ENCODE measurements around the gene CYS1. TPM values are rescaled to one million over a fixed set of nuclear protein-coding genes. Genes with fewer than 3 reads are reported as not detected.

The CYS1 gene
- total and polyA plus RNA-seq, 2 of the 8 experiments (the other 6 are each of a cell fraction or from before 2014, with no cell fraction given) = 0.09 to 0.13 TPM

GRCh38 chr2:10073706-10074105 is 6.5 kb downstream of the CYS1 start:
- no peak overlapping the region for H3K56ac ChIP-seq (replicated peaks; ENCODE audit: insufficient read length, low read depth, low read length)
- no peak overlapping the region; the same call in 1 of the 2 replicates for H4K8ac ChIP-seq (ENCODE audit: extremely low read depth, insufficient read depth, low read length)
- no peak overlapping the region for H3K4me2 ChIP-seq (ENCODE audit: insufficient read depth in 1 of 2, low read depth in 2 of 2, low read length in 2 of 2)
- ChIA-PET POLR2A (ENCODE audit: partially characterized antibody) (interaction anchor here (0.9 to 1.1 kb wide), 3 partner anchors 18 to 48 kb away, joined by 3 to 4 read pairs (median 4); no protein-coding TSS in a partner anchor), CTCF (ENCODE audit: partially characterized antibody) (interaction anchor here (0.6 to 20.0 kb wide), 15 partner anchors 10 to 361 kb away, joined by 3 to 429 read pairs (median 6); no protein-coding TSS in a partner anchor)
- H3K9me3 ChIP-seq (ENCODE audit: insufficient read depth in 2 of 2, low read depth in 1 of 2, low read length in 1 of 2) = no peaks in the 10 kb centered on the region
- H3K4me3 ChIP-seq (ENCODE audit: extremely low read depth in 1 of 4, insufficient read depth in 2 of 4, low read depth in 3 of 4, low read length in 4 of 4) = no peak overlapping the region
- no peak overlapping the region for H3K23ac ChIP-seq (ENCODE audit: insufficient read length)
- no peaks in the 10 kb centered on the region for H3K79me2 ChIP-seq (ENCODE audit: control insufficient read depth in 1 of 2, insufficient read depth in 2 of 2, low read length in 2 of 2)
- FAIRE-seq (no peak), DNase-seq (ENCODE audit: low read depth in 1 of 2, low spot score in 2 of 2) (no peak)
- H3K27ac ChIP-seq (ENCODE audit: low read depth, low read length) = no peak overlapping the region
- 90% methylated on average over 8 of the region's 8 CpGs; no CpG with 5 or more reads in 1 of the 2 experiments for WGBS, 2 experiments (ENCODE audit: extremely low coverage in 1 of 2, insufficient coverage in 1 of 2, insufficient read length in 1 of 2, insufficient replicate concordance in 2 of 2, low coverage in 1 of 2, low lambda C conversion rate in 2 of 2, missing lambda C conversion rate in 1 of 2)
- no peak overlapping the region for H3K14ac ChIP-seq (ENCODE audit: insufficient read length)
- H2BK12ac ChIP-seq (ENCODE audit: low read depth, low read length) = no peak overlapping the region
- H2BK5ac ChIP-seq (ENCODE audit: low read depth, low read length) = no peak overlapping the region
- H3K4ac ChIP-seq (replicated peaks; ENCODE audit: insufficient read length, low read depth, low read length) = no peak overlapping the region
- H4K5ac ChIP-seq (ENCODE audit: insufficient read length, low read depth, low read length) = no peak overlapping the region
- H4K20me1 ChIP-seq (replicated peaks in 1 of 2; ENCODE audit: control insufficient read depth in 1 of 2, insufficient read depth in 2 of 2, low read length in 2 of 2) = no peaks in the 10 kb centered on the region
- no peak overlapping the region; a peak in 1 of 7 replicates for H3K9ac ChIP-seq (replicated peaks in 1 of 4; ENCODE audit: extremely low read depth in 1 of 4, low read depth in 3 of 4, low read length in 3 of 4)
- H2AFZ ChIP-seq (ENCODE audit: low read length) = no peak overlapping the region
- no peak overlapping the region for H2BK120ac ChIP-seq (replicated peaks; ENCODE audit: low read depth, low read length)
- no peak overlapping the region for H2BK15ac ChIP-seq (ENCODE audit: low read length)
- H3K4me1 ChIP-seq (replicated peaks in 1 of 4; ENCODE audit: control insufficient read depth in 3 of 4, insufficient read depth in 4 of 4, low read length in 3 of 4) = peaks cover under 1 to 14% (median 7%) of the 10 kb centered on the region in 4 experiments; a peak in 4 of 7 replicates
- H3K36me3 ChIP-seq (ENCODE audit: control insufficient read depth in 2 of 4, insufficient read depth in 4 of 4, low read length in 3 of 4) = no peaks in the 10 kb centered on the region
- H3K27me3 ChIP-seq (replicated peaks in 1 of 4; ENCODE audit: control insufficient read depth in 3 of 4, extremely low read depth in 1 of 4, insufficient read depth in 3 of 4, low read length in 3 of 4) = peaks cover 6 to 8% (median 8%) of the 10 kb centered on the region in 4 experiments
- H4K91ac ChIP-seq (replicated peaks; ENCODE audit: insufficient read length, low read length) = no peak overlapping the region
- H2BK20ac ChIP-seq (ENCODE audit: low read length) = no peak overlapping the region
- no peak overlapping the region; the same call in 1 of the 2 replicates for H3K18ac ChIP-seq (ENCODE audit: extremely low read depth, low read length)
- H2AK5ac ChIP-seq (ENCODE audit: low read depth, low read length) = no peak overlapping the region
- 0 out of 2 replicates have a peak, but pooled peaks cover 2% of the 10 kb centered on the region for H3K23me2 ChIP-seq (ENCODE audit: low read depth, low read length)
- no peaks in the 10 kb centered on the region for H3K79me1 ChIP-seq (ENCODE audit: low read depth, low read length)
- no peak for TF ChIP-seq EZH2 (IDR thresholded peaks at IDR 0.05; ENCODE audit: low read depth, low read length, severe bottlenecking)
- no peak for TF ChIP-seq FOSL1 (IDR thresholded peaks at IDR 0.05; ENCODE audit: insufficient read depth, low read depth, low read length)
- no peak for TF ChIP-seq POU5F1 (IDR thresholded peaks at IDR 0.05; ENCODE audit: low read depth, low read length)
- no peak for TF ChIP-seq RXRA (IDR thresholded peaks at IDR 0.05; ENCODE audit: insufficient read depth, low read depth, low read length)
- no peak for TF ChIP-seq SIN3A (conservative IDR thresholded peaks at IDR 0.05 in 1 of 2, IDR thresholded peaks at IDR 0.05 in 1 of 2; ENCODE audit: low read depth in 1 of 2, low read length in 2 of 2)
- no peak for TF ChIP-seq HDAC2 (IDR thresholded peaks at IDR 0.05; ENCODE audit: borderline replicate concordance in 1 of 2, low read depth in 2 of 2, low read length in 2 of 2)
- no peak for TF ChIP-seq RAD21 (IDR thresholded peaks at IDR 0.05 in 1 of 2, conservative IDR thresholded peaks at IDR 0.05 in 1 of 2; ENCODE audit: low read depth in 2 of 2, low read length in 2 of 2)

Measured in H1 (cell line).